GM10248 (cell line): ENCODE results near the gene PRKN.
A peak's percentile ranks its signal among the peaks of the same experiment; 100 is the strongest.

Experiments used
- CTCF ChIA-PET: fragments of 300-600 bp; sonication (Branson Sonifier 250); formaldehyde crosslinking; extraction: SDS; loops from one replicate; lab custom pipeline; 2021; ENCODE audit warnings: antibody characterized with exemption; lab: Yijun Ruan, JAX
- POLR2A ChIA-PET: fragments of 350-650 bp; sonication (Branson Sonifier 250); formaldehyde crosslinking; extraction: SDS; loops from one replicate; lab custom pipeline; 2020; ENCODE audit warnings: antibody characterized with exemption; lab: Yijun Ruan, JAX
- DNase-seq: peaks from one replicate; pipeline ENCODE4 v3.0.0; 2012; ENCODE audit errors: extremely low spot score
- CTCF ChIP-seq: IDR thresholded peaks from 2 replicates; pipeline ENCODE4 v1.5.1; 2012; ENCODE audit warnings: mild to moderate bottlenecking, low read depth; ENCODE audit errors: extremely low read depth, missing control alignments, control extremely low read depth

The PRKN gene

GRCh38 chr6:161400671-161401070 lies 1326.9 kb downstream of the PRKN start:
- POLR2A ChIA-PET: no interaction called here
- DNase-seq: no peak
- CTCF ChIA-PET: interaction anchor here (0.6 to 1.3 kb wide), 2 partner anchors 17 to 21 kb away, joined by 3 read pairs; no protein-coding TSS in a partner anchor
- no peak for TF ChIP-seq CTCF

- ChIA-PET CTCF (interaction anchor here (1.6 to 6.3 kb wide), 3 partner anchors 22 to 534 kb away, joined by 3 to 61 read pairs (median 22); no protein-coding TSS in a partner anchor), POLR2A (no interaction called here)
- no peak for TF ChIP-seq CTCF
- no peak for DNase-seq
Observed at GRCh38 chr6:161396539-161396938, 1331.0 kb downstream of the PRKN start.

GRCh38 chr6:161395716-161396231 lies 1331.8 kb downstream of the PRKN start:
- TF ChIP-seq CTCF: no peak
- ChIA-PET CTCF (interaction anchor here (0.9 to 6.3 kb wide), 5 partner anchors 10 to 23 kb away, joined by 3 to 61 read pairs (median 22); no protein-coding TSS in a partner anchor), POLR2A (no interaction called here)
- no peak for DNase-seq

- no peak for DNase-seq
- POLR2A ChIA-PET: no interaction called here
- TF ChIP-seq CTCF: no peak
- CTCF ChIA-PET: interaction anchor here (1.0 to 6.3 kb wide), 11 partner anchors 11 to 1085 kb away, joined by 3 to 61 read pairs (median 5); no protein-coding TSS in a partner anchor
Observed at GRCh38 chr6:161394437-161394836, 1333.1 kb downstream of the PRKN start.

- DNase-seq: peak; percentile 78
- peak; percentile 52 for TF ChIP-seq CTCF
- ChIA-PET POLR2A (no interaction called here), CTCF (interaction anchor here (1.0 to 6.3 kb wide), 13 partner anchors 11 to 1086 kb away, joined by 3 to 61 read pairs (median 5); no protein-coding TSS in a partner anchor)
Observed at GRCh38 chr6:161393839-161394364, 1333.7 kb downstream of the PRKN start.

- POLR2A ChIA-PET: no interaction called here
- CTCF ChIA-PET: interaction anchor here (0.7 to 6.3 kb wide), 13 partner anchors 10 to 1086 kb away, joined by 3 to 61 read pairs (median 5); no protein-coding TSS in a partner anchor
- TF ChIP-seq CTCF: no peak
- no peak for DNase-seq
Observed at GRCh38 chr6:161393292-161393691, 1334.3 kb downstream of the PRKN start.
